SU-DHL-6 (cell line): ENCODE measurements around the gene INSL3.

ENCODE experiments used
- H2AFZ ChIP-seq: fragments of 200-600 bp; sonication (generic); 2 replicates; pipeline ENCODE4 v1.6.1; 2014; ENCODE audit warnings: low read depth, mild to moderate bottlenecking, moderate library complexity, mixed read lengths, antibody characterized with exemption, low read length; ENCODE audit not compliant: severe bottlenecking
- H3F3A ChIP-seq: fragments of 200-600 bp; shearing (Covaris generic); 2 replicates; pipeline ENCODE4 v1.6.0; 2016; ENCODE audit warnings: antibody characterized with exemption, mild to moderate bottlenecking; ENCODE audit not compliant: insufficient read depth
- H3K27ac ChIP-seq: fragments of 200-600 bp; sonication (generic); 2 replicates; pipeline ENCODE4 v1.5.1; 2016; ENCODE audit warnings: low read depth, mild to moderate bottlenecking, low read length, moderate library complexity, mixed read lengths
- H3K27me3 ChIP-seq: fragments of 200-600 bp; sonication (generic), shearing (Covaris generic); 2 replicates; pipeline ENCODE4 v1.6.0; 2014; ENCODE audit warnings: mild to moderate bottlenecking, low read length
- H3K36me3 ChIP-seq: fragments of 200-600 bp; sonication (generic); 2 replicates; pipeline ENCODE4 v1.6.1; 2014; ENCODE audit warnings: mild to moderate bottlenecking, low read length, mixed read lengths
- H3K4me2 ChIP-seq: fragments of 300-600, 200-600 bp; shearing (Covaris generic), sonication (generic); 2 replicates; pipeline ENCODE4 v1.6.0; 2014; ENCODE audit warnings: low read length, low read depth, mild to moderate bottlenecking; ENCODE audit not compliant: poor library complexity, severe bottlenecking
- H3K4me3 ChIP-seq: fragments of 200-600 bp; sonication (generic); 2 replicates; pipeline ENCODE4 v1.5.1; 2014; ENCODE audit warnings: antibody characterized with exemption, low read length, mild to moderate bottlenecking, mixed read lengths; ENCODE audit not compliant: insufficient read depth, poor library complexity, severe bottlenecking
- H3K79me2 ChIP-seq: fragments of 200-600 bp; sonication (generic); 2 replicates; pipeline ENCODE4 v1.6.1; 2014; ENCODE audit warnings: mild to moderate bottlenecking, low read length, moderate library complexity; ENCODE audit not compliant: insufficient read depth
- H3K9ac ChIP-seq: fragments of 200-600 bp; sonication (generic); 2 replicates; pipeline ENCODE4 v1.7.0; 2014; ENCODE audit warnings: mild to moderate bottlenecking, low read length
- H3K9me2 ChIP-seq: fragments of 200-600 bp; sonication (generic); replicated peaks from 2 replicates; pipeline ENCODE4 v1.6.1; 2014; ENCODE audit warnings: low read length; ENCODE audit not compliant: insufficient read depth
- H3K9me3 ChIP-seq: fragments of 200-600 bp; sonication (generic); 2 replicates; pipeline ENCODE4 v1.6.1; 2014; ENCODE audit warnings: low read length, mixed read lengths; ENCODE audit not compliant: insufficient read depth
- H4K20me1 ChIP-seq: fragments of 200-600 bp; sonication (generic); 2 replicates; pipeline ENCODE4 v1.6.1; 2014; ENCODE audit warnings: low read depth, mild to moderate bottlenecking, antibody characterized with exemption, low read length, moderate library complexity, mixed read lengths
- EZH2phosphoT487 ChIP-seq: fragments of 200-600 bp; sonication (generic), shearing (Covaris generic); conservative IDR thresholded peaks from 2 replicates; pipeline ENCODE4 v1.6.1; 2018; ENCODE audit warnings: mild to moderate bottlenecking, antibody characterized with exemption, low read length, moderate library complexity, mixed read lengths
- TF ChIP-seq, protein P1 (sequence below): fragments of 200-600 bp; sonication (generic); IDR thresholded peaks from one replicate; pipeline ENCODE4 v1.5.1; 2017; ENCODE audit warnings: antibody characterized with exemption, mild to moderate bottlenecking, low read length, moderate library complexity; ENCODE audit not compliant: insufficient read depth, poor library complexity, severe bottlenecking

The INSL3 gene

DNA sequence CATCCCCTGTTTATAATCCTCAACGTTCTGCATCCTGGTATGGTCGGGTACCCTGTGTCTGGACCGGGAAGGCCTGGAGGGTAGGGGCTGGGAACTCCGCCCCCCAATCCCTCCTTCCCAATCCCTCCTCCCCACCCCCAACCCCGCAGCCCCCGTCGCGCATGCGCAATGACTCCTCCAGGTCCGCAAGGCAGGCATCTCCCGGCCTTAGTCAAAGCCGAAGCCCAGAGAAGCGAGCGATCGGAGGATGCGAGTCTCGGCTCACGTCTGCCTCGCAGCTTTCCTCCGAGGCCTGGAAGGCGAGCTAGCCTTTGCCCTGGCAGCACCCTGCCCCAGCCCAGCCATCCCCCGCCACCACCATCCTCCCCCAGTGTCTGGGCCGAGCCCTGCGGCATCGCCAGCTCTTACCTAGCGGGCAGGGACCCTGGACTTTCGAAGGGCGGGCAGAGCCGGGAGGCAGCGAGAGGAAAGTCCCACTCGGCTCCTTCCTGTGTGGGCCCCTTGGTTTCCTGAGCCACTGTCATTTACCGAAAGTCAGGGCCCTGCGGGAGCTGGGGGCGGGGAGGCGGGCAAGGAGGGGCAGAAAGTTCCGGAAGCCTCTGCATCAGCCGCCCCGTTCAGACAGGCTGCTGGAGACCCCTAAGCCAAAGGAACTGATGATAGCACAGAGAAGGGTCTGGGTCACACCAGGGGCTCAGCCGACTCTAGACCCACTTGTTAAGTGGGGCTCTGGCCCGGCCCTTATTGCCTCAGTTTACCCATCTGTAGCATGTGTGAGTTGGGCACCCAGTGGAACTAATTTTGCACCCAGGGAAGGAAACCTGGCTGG lies 26.4 kb upstream of the INSL3 start, which contains the start of gene JAK3:
Gene JAK3, minus strand, starts transcription at position 445 of the 829 bp plus-strand sequence. CDS start 3,565 bp downstream, outside the sequence.
- Histone ChIP-seq H3K27me3 (no peaks in the 10 kb centered on the region), H3K9me2 (no peaks in the 10 kb centered on the region), H2AFZ (peak within 1 kb of the TSS; percentile 61), H3K9me3 (no peaks in the 10 kb centered on the region), H3K79me2 (no peaks in the 10 kb centered on the region), H3K9ac (peak within 1 kb of the TSS; percentile 48), H3K36me3 (no peaks in the 10 kb centered on the region), H4K20me1 (no peaks in the 10 kb centered on the region), H3K4me3 (peak within 1 kb of the TSS; percentile 21), H3K4me2 (peak within 1 kb of the TSS; percentile 56), H3K27ac (no peak within 1 kb of the TSS), H3F3A (no peaks in the 10 kb centered on the region)
- no peak for TF ChIP-seq EZH2phosphoT487
- TF ChIP-seq, protein P1, sequence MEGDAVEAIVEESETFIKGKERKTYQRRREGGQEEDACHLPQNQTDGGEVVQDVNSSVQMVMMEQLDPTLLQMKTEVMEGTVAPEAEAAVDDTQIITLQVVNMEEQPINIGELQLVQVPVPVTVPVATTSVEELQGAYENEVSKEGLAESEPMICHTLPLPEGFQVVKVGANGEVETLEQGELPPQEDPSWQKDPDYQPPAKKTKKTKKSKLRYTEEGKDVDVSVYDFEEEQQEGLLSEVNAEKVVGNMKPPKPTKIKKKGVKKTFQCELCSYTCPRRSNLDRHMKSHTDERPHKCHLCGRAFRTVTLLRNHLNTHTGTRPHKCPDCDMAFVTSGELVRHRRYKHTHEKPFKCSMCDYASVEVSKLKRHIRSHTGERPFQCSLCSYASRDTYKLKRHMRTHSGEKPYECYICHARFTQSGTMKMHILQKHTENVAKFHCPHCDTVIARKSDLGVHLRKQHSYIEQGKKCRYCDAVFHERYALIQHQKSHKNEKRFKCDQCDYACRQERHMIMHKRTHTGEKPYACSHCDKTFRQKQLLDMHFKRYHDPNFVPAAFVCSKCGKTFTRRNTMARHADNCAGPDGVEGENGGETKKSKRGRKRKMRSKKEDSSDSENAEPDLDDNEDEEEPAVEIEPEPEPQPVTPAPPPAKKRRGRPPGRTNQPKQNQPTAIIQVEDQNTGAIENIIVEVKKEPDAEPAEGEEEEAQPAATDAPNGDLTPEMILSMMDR, result no peak

DNA sequence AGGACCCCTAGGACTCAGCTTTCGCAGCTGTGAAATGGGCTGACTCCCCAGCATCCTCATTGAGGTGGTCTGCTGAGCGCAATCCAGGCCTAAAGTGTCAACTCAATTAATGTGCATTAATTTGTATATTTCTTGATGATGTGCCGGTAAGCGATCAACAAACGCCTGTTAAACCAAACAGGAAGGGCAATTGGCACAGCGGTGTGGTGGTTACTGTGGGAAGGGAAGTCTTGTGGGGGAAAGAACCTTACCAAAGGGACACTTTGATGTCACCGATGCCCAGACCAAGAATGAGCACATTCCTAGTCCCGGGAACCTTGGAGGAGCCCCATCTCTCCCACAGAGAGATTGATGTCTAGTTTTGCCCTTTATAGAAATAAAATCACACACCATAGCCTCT lies 24.8 kb upstream of the INSL3 start:
- no peaks in the 10 kb centered on the region for H3K9me2 ChIP-seq
- TF ChIP-seq, protein P1, result no peak
- TF ChIP-seq EZH2phosphoT487, result no peak
- H3K36me3 ChIP-seq, result no peaks in the 10 kb centered on the region
- no peaks in the 10 kb centered on the region for H3F3A ChIP-seq
- no peak overlapping the region for H3K4me3 ChIP-seq
- no peaks in the 10 kb centered on the region for H3K9me3 ChIP-seq
- no peaks in the 10 kb centered on the region for H3K79me2 ChIP-seq
- no peak overlapping the region for H3K27ac ChIP-seq
- H4K20me1 ChIP-seq, result no peaks in the 10 kb centered on the region
- no peaks in the 10 kb centered on the region for H3K27me3 ChIP-seq
- H3K4me2 ChIP-seq, result no peak overlapping the region
- H3K9ac ChIP-seq, result no peak overlapping the region
- no peak overlapping the region for H2AFZ ChIP-seq

DNA sequence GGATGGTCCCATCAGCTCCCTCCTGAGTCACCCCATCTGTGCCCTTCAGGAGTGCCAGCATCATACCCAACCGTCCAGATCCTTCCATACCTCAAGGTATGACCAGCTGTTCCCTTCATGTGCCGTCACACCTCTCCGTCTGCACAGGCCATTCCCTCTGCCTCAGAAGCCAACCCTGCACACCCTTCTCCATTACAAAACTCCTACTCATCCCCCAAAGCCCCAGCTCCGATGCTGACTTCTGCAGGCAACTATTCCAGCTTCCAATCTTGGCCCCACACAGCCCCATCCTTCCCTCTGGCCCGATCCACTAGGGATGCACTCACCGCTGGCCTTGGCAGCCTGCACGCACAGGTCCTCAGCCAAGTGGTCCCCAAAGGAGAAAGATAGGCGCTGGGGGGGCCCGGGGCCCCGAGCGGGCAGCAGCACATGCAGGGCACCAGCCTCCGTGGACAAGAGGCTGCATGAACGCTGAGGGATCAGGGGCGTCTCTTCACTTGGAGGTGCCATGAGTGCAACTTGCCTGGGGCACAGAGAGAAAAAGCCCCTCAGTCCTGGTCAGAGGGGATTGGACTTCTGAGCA lies 22.7 kb upstream of the INSL3 start:
- TF ChIP-seq, protein P1, result no peak
- no peak for TF ChIP-seq EZH2phosphoT487

More for the DNA sequence above, 22.7 kb upstream of the INSL3 start:
- Histone ChIP-seq H3K36me3 (no peaks in the 10 kb centered on the region), H2AFZ (no peak overlapping the region), H3K4me3 (no peak overlapping the region), H3K79me2 (no peaks in the 10 kb centered on the region), H3K4me2 (no peak overlapping the region), H3K27ac (no peak overlapping the region), H3K9me2 (no peaks in the 10 kb centered on the region), H3K9ac (no peak overlapping the region), H4K20me1 (no peaks in the 10 kb centered on the region), H3K9me3 (no peaks in the 10 kb centered on the region), H3K27me3 (no peaks in the 10 kb centered on the region), H3F3A (no peaks in the 10 kb centered on the region)
